IPS-18a (cell line): ENCODE measurements around the gene ZNF594.
"Not testable (repeated sequence)": the region's sequence is repeated elsewhere in the genome, so short reads cannot be mapped to it uniquely, and the experiment has no call there.

ENCODE experiments used
- H3K27ac ChIP-seq: one replicate; pipeline ENCODE4 v1.5.1; 2013; ENCODE audit warnings: low read length
- H3K27me3 ChIP-seq: one replicate; pipeline ENCODE4 v1.6.1; 2013; ENCODE audit warnings: mild to moderate bottlenecking, low read length; ENCODE audit not compliant: control insufficient read depth, insufficient read depth
- H3K36me3 ChIP-seq: one replicate; pipeline ENCODE4 v1.6.1; 2013; ENCODE audit warnings: low read depth, low read length; ENCODE audit not compliant: control insufficient read depth
- H3K4me1 ChIP-seq: one replicate; pipeline ENCODE4 v1.6.1; 2013; ENCODE audit warnings: low read depth, low read length; ENCODE audit not compliant: control insufficient read depth
- H3K4me3 ChIP-seq: one replicate; pipeline ENCODE4 v1.5.1; 2013; ENCODE audit warnings: low read length
- H3K9ac ChIP-seq: one replicate; pipeline ENCODE4 v1.6.1; 2013; ENCODE audit warnings: mild to moderate bottlenecking, low read length, moderate library complexity
- H3K9me3 ChIP-seq: one replicate; pipeline ENCODE4 v1.6.1; 2013; ENCODE audit warnings: low read depth, low read length; ENCODE audit not compliant: control insufficient read depth

ZNF594 gene

DNA sequence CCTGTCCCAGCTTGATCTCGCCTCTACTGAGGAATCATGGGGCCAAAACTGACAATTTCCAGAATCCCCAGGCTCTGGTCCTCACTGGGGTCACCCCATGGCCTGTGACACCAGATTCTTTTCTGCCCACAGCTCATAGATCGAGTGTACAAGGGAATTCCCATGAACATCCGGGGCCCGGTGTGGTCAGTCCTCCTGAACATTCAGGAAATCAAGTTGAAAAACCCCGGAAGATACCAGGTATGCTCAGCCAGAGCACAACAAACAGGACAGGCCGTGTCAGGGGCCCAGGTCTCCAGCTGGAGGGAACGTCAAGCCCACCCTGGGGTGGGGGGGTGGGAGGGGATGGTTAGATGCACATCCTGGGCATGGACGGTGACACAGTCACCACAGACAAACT, 58.4 kb downstream of the ZNF594 start:
- Histone ChIP-seq H3K9me3 (no peaks in the 10 kb centered on the region), H3K36me3 (no peaks in the 10 kb centered on the region), H3K4me3 (no peak overlapping the region), H3K27me3 (no peaks in the 10 kb centered on the region), H3K27ac (no peak overlapping the region), H3K9ac (no peak overlapping the region), H3K4me1 (no peaks in the 10 kb centered on the region)

DNA sequence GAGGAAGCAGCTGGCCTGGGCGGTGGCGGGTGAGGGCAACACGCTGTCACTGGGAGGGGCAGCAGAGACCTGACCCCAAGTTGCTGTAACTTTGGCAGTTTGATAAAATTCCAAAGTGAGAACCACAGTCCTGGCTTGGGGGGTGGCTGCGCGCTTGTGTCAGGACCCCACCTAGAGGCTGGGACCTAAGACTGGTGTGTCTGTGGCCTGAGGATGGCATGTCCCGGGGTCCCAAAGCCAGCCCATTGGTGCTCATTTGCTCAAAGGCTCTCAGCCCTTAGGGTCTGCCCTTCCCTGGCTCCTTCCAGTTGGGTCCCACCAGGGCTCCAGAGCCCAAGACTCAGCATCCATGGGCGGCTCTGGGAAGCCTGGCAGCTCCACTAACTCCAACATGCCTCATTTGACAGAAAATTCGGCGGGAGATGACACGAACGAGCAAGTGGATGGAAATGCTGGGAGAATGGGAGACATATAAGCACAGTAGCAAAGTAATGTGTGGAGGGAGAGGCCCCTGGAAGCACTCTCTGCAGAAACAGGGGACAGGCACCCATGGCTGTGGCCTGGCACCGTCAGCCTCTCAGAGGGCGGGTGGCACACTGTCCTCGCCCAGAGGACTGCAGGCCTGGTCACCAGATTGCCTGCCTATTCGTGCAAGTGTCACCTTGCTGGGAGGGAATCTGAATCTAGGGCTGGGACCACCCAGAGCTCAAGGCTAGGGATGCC, 59.0 kb downstream of the ZNF594 start:
- not testable (repeated sequence) for H3K27me3 ChIP-seq, H3K36me3 ChIP-seq, H3K4me3 ChIP-seq, H3K27ac ChIP-seq, H3K4me1 ChIP-seq, H3K9ac ChIP-seq, H3K9me3 ChIP-seq

DNA sequence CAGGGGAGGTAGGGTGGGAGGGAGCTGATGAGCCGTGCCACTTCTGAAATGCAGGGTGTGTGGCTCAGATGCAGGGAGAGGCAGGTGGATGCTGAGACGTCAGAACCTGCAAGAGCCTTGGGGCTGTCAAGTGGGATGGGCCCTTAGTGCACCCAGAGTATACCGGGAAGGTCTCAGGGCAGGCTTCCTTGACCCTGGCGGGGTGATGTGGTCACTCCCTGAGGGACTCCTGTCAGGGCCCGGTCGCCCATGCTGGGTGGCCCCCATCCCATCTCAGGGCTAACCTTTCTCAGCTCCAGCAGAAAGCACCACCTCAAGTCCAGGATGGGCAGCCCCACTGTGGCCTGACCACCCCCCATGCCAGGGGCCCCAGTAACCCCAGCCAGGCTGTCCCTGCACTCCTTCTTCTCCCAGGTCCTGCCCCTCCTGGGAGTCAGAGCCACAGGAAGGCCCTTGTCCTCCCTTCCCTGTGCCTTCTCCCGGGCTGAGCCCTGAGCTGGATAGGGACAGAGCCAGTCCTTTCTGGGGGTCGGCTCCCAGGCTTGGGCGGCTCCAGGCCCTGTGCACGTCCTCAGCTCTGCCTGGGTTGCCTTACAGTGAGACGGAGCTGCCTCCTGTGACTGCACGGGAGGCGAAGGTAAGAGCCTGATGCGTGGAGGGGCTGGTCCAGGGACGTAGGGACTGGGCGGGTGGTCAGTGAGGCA, 59.7 kb downstream of the ZNF594 start:
- H3K27ac ChIP-seq, H3K9me3 ChIP-seq, H3K4me3 ChIP-seq, H3K27me3 ChIP-seq, H3K9ac ChIP-seq, H3K36me3 ChIP-seq, H3K4me1 ChIP-seq: not testable (repeated sequence)

DNA sequence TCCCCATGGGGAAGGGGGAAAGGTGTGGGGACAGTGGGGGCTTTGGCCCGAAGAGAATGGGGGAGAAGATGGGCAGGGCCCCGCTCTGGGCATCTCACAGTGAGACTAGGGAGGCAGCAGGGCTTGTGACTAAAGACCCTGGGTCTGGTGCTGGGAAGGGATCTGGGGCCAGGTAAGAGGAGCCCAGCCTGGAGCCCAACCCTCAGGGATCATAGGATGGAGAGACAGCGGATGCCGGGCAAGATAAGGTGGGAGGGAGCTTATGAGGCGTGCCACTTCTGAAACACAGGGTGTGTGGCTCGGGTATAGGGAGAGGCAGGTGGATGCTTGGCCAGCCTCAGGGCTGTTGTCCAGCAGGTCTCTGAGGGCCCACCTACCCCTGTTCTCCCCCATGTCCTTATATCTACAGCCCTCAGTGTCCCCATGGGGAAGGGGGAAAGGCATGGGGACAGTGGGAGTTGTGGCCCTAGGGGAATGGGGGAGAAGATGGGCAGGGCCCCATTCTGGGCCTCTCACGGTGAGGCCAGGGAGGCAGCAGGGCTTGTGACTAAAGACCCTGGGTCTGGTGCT, 60.4 kb downstream of the ZNF594 start:
- no peak overlapping the region for H3K9ac ChIP-seq

DNA sequence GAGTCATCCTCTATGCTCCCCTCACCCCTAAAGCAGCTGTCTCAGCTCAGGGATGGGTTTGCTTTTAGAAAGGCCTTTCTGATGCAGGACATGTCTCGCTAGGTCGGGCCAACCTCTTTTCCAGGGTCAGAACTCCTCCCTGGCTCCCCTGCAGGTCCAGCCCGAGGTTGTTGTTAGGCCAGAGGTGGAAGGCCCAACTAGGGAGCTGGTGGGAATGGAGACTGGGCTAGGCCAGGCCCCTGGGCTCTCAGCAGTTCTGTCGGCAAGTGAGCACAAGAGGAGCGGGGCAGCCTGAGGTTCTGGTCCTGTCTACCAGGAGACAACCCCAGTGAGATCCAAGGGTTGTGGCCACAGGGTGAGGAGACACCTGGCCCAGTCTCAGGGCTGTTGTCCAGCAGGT, 61.0 kb downstream of the ZNF594 start:
- H3K4me3 ChIP-seq, H3K27me3 ChIP-seq, H3K36me3 ChIP-seq, H3K9me3 ChIP-seq, H3K4me1 ChIP-seq, H3K9ac ChIP-seq, H3K27ac ChIP-seq: not testable (repeated sequence)

More for the DNA sequence above, 60.4 kb downstream of the ZNF594 start:
- H3K4me1 ChIP-seq = no peaks in the 10 kb centered on the region
- no peaks in the 10 kb centered on the region for H3K27me3 ChIP-seq
- H3K9me3 ChIP-seq = no peaks in the 10 kb centered on the region
- no peaks in the 10 kb centered on the region for H3K36me3 ChIP-seq
- H3K4me3 ChIP-seq = no peak overlapping the region
- H3K27ac ChIP-seq = no peak overlapping the region

DNA sequence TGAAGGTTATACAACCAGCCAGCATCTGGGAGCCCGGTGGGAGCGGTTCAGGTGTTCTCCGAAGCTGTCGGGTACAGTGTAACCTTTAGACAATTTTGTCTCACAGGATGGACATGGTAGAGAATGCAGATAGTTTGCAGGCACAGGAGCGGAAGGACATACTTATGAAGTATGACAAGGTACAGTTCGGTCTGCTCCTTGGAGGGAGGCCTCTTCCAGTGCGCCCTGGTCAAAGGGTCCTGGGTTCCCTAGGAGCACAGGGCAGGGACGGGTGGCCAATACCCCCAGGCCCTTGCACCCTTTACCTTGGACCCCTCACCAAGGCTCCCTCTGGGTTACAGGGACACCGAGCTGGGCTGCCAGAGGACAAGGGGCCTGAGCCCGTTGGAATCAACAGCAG, 61.4 kb downstream of the ZNF594 start:
- H3K27ac ChIP-seq, H3K36me3 ChIP-seq, H3K9ac ChIP-seq, H3K4me1 ChIP-seq, H3K4me3 ChIP-seq, H3K9me3 ChIP-seq, H3K27me3 ChIP-seq: not testable (repeated sequence)

DNA sequence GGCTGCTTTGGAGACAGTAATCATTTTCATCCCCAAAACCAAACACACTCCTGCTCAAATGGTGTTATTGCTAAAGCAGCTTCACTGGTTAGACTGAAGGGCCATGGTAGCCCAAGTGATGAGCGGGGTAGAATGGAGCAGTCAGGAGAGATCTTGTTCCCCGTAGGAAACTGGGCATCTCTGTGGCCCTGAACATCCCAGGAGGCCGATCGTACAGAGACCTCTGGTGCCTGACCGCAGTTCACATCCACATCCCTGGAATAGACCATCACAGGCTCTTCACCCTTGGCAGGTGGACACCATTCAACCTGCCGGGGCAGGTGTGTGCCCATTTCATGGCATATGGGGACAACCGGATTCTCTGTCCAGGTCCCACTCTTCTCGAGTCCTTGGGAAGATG, 61.9 kb downstream of the ZNF594 start:
- H3K27me3 ChIP-seq, H3K4me3 ChIP-seq, H3K9ac ChIP-seq, H3K9me3 ChIP-seq, H3K27ac ChIP-seq, H3K4me1 ChIP-seq, H3K36me3 ChIP-seq: not testable (repeated sequence)
